Measurements from ENCODE around the gene SPNS3.

- TF ChIP-seq CTCF (IDR thresholded peaks at IDR 0.05) (no peak), POLR2A (IDR thresholded peaks at IDR 0.05) (no peak)
These were observed 73.8 kb downstream of the SPNS3 start for GRCh38 chr17:4507361-4508111.
